Natural killer cell (primary cell): ENCODE results near the gene TULP3. TPM values are rescaled to one million over a fixed set of nuclear protein-coding genes. Genes with fewer than 3 reads are reported as not detected.

Source experiments
- ATAC-seq, 3 donors: fragments of 150-1000 bp in 2 of 3; fragments of 200-7000 bp in 1 of 3; cut with Tn5 transposase; 1 replicate in 1 of 3; 2 replicates in 2 of 3; pipeline ENCODE4 v1.10.0; 2021; ENCODE audit warnings: mild to moderate bottlenecking in 2 of 3, moderate library complexity in 2 of 3
- DNase-seq, 2 donors: peaks; one replicate each; pipeline versions ENCODE4 v3.0.0 to v3.0.0-alpha.2; 2013 to 2021; ENCODE audit warnings: mixed read lengths in 1 of 2
- H3K27ac ChIP-seq: one replicate; pipeline ENCODE4 v1.5.1; 2013; ENCODE audit warnings: mild to moderate bottlenecking, low read length
- H3K27me3 ChIP-seq: one replicate; pipeline ENCODE4 v1.6.1; 2013; ENCODE audit warnings: low read length; ENCODE audit not compliant: control insufficient read depth, insufficient read depth
- H3K36me3 ChIP-seq: one replicate; pipeline ENCODE4 v1.6.1; 2013; ENCODE audit warnings: low read length; ENCODE audit not compliant: control insufficient read depth, insufficient read depth
- H3K4me1 ChIP-seq: one replicate; pipeline ENCODE4 v1.6.1; 2013; ENCODE audit warnings: low read length; ENCODE audit not compliant: control insufficient read depth, insufficient read depth
- H3K4me3 ChIP-seq: one replicate; pipeline ENCODE4 v1.5.1; 2013; ENCODE audit warnings: low read length
- H3K9me3 ChIP-seq: one replicate; pipeline ENCODE4 v1.6.1; 2013; ENCODE audit warnings: low read length; ENCODE audit not compliant: control insufficient read depth, insufficient read depth
- H3K27ac Mint-ChIP-seq, 2 donors: one replicate each; pipeline ENCODE4 v1.8.0; 2022; ENCODE audit warnings: mild to moderate bottlenecking in 2 of 2, mixed read lengths in 2 of 2, moderate library complexity in 1 of 2
- H3K27me3 Mint-ChIP-seq, 2 donors: one replicate each; pipeline ENCODE4 v1.8.0; 2022; ENCODE audit warnings: low read depth in 2 of 2, mixed read lengths in 2 of 2
- H3K36me3 Mint-ChIP-seq: one replicate; pipeline ENCODE4 v1.8.0; 2022; ENCODE audit warnings: mixed read lengths
- H3K4me1 Mint-ChIP-seq, 2 donors: one replicate each; pipeline ENCODE4 v1.8.0; 2022; ENCODE audit warnings: mixed read lengths in 2 of 2
- H3K4me3 Mint-ChIP-seq: one replicate; pipeline ENCODE4 v1.8.0; 2022; ENCODE audit warnings: mild to moderate bottlenecking, moderate library complexity, mixed read lengths
- H3K9me3 Mint-ChIP-seq, 2 donors: one replicate each; pipeline ENCODE4 v1.8.0; 2022; ENCODE audit warnings: mixed read lengths in 2 of 2
- CTCF ChIP-seq: fragments of 200-600 bp; IDR thresholded peaks from one replicate; pipeline ENCODE4 v1.8.0; 2022; ENCODE audit warnings: antibody characterized with exemption
- WGBS: methylation state at CpG from one replicate; pipeline ENCODE4 v1.1.7; 2013; ENCODE audit warnings: missing lambda C conversion rate; ENCODE audit not compliant: insufficient coverage; 5-methylcytosine and 5-hydroxymethylcytosine counted together
- intact Hi-C: fragments of 100-400 bp; cut with micrococcal nuclease; formaldehyde crosslinking; loops from one replicate; pipeline ENCODE4 v1.14.2; 2022
- total RNA-seq, 4 donors: library from RNA; stranded (reverse); fragments of 120-200 nt in 1 of 4; gene quantifications; one replicate each; pipeline versions ENCODE4 v1.2.3 to v1.2.4, GENCODE V29; 2013 to 2022

TULP3 gene
- total RNA-seq: 1 to 10 TPM; 5.1 to 8.7 (median 6.2) TPM
- total RNA-seq (2013): 7.6 TPM

DNA sequence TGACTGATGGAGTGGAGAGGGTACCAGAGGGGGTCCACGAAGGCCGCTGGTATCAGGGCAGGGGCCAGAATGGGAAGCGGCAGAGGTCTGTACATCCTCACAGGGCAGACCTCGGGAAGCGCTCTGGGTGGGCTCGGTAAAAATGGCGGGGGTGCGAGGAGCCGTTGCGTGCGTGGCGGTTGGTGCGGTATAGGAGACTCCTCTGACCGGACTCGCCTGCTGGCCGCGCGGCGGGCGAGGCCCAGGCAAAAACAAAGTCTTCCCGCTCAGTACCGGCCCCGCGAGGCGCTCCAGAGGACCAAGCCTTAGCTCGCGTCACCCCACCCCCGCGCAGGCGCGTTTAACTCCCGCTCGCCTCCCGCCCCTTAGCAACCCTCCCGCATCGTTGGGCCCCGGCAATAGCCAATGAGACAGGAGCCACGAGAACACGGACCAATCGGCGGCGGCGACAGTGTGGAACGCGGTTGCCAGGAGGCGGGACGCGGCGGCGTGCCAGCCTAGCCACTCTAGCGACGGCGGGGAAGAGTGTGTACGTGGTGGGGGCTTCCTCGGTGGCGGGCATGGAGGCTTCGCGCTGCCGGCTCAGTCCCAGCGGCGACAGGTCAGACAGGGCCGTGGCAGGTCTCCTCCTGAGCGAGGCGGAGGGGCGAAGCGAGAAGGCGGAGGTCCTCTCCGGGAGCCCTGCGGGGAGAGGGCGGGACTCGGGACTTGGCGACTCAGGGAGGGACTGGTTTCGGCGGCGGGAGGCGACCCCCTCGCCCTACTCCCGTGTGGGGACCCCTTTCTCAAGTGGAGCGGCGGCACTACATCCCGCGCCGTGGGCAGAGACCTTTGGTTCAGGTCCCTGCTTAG is at the start of gene TULP3:
TSS of gene TULP3 (plus strand) at position 504 of the 852 bp plus-strand sequence. CDS start at position 561, 57 bp downstream.
- Mint-ChIP-seq H3K27ac (peak within 1 kb of the TSS; percentile 89 to 95), H3K36me3 (no peaks in the 10 kb centered on the region), H3K4me3 (peak within 1 kb of the TSS; percentile 94), H3K9me3 (no peaks in the 10 kb centered on the region), H3K4me1 (peaks cover 16 to 24% of the 10 kb centered on the region in 2 donors), H3K27me3 (no peaks in the 10 kb centered on the region)
- TF ChIP-seq CTCF: no peak
- ATAC-seq (peak; percentile 95 to 99 (median 96)), DNase-seq (peak; percentile 98 to 99)
- intact Hi-C loops: loop anchor here (1.0 to 2.0 kb wide), 3 partner anchors 14 to 200 kb away; partner anchors contain the start of genes FOXM1, ITFG2 and RHNO1
- peak within 1 kb of the TSS; percentile 77 for H3K27ac ChIP-seq
- H3K9me3 ChIP-seq: no peaks in the 10 kb centered on the region
- H3K36me3 ChIP-seq: peaks cover 3% of the 10 kb centered on the region
- peak within 1 kb of the TSS; percentile 80 for H3K4me3 ChIP-seq
- no peaks in the 10 kb centered on the region for H3K27me3 ChIP-seq
- peaks cover 17% of the 10 kb centered on the region for H3K4me1 ChIP-seq
- WGBS: under 1% methylated on average over 83 of the region's 83 CpGs

DNA sequence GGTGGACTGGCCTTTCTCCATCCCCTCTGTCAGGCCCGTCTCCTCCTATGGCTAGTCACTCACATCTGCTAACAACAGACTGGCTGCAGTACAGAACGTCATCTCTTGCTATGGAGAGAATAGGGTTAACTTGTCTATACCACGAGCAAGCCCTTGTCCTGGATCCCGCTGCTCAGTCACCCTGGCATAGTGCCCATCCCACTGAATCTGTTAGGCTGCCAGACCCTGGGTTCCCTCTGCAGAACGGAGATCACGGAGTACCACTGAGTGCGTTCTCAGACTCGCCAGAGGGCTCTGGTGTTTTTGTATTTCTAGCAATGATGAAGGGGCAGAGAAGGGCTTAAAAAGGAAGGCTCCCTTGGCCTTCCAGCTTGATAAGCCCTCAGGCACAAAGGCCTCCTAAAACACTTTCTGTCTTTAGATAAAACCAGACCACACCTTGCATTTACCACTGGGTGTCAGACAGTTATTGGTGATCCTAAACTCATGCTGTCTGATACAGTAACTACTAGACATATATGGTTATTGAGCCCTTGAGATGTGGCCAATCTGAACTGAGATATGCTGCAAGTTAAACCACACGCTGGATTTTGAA is 49.5 kb upstream of the TULP3 start:
- DNase-seq (no peak), ATAC-seq (no peak)
- no peak overlapping the region for H3K4me3 ChIP-seq
- TF ChIP-seq CTCF: no peak
- peaks cover 12% of the 10 kb centered on the region for H3K36me3 ChIP-seq
- H3K27ac ChIP-seq: no peak overlapping the region
- WGBS: 88% methylated on average over 9 of the region's 9 CpGs
- Mint-ChIP-seq H3K27ac (no peak overlapping the region), H3K27me3 (no peaks in the 10 kb centered on the region), H3K9me3 (no peaks in the 10 kb centered on the region), H3K4me1 (no peaks in the 10 kb centered on the region), H3K36me3 (peaks cover 8% of the 10 kb centered on the region), H3K4me3 (no peak overlapping the region)
- no peaks in the 10 kb centered on the region for H3K27me3 ChIP-seq
- H3K9me3 ChIP-seq: no peaks in the 10 kb centered on the region
- H3K4me1 ChIP-seq: no peaks in the 10 kb centered on the region
- intact Hi-C loops: no loop called here

- Histone ChIP-seq H3K4me3 (no peak overlapping the region), H3K27me3 (no peaks in the 10 kb centered on the region), H3K9me3 (no peaks in the 10 kb centered on the region), H3K27ac (no peak overlapping the region), H3K36me3 (peaks cover 12% of the 10 kb centered on the region), H3K4me1 (no peaks in the 10 kb centered on the region)
- no peak for TF ChIP-seq CTCF
- Mint-ChIP-seq H3K4me3 (no peak overlapping the region), H3K9me3 (no peaks in the 10 kb centered on the region), H3K27me3 (no peaks in the 10 kb centered on the region), H3K36me3 (peaks cover 8% of the 10 kb centered on the region), H3K27ac (no peak overlapping the region), H3K4me1 (no peaks in the 10 kb centered on the region)
- WGBS: 92% methylated on average over 5 of the region's 5 CpGs
- ATAC-seq: no peak
- intact Hi-C loops: no loop called here
- no peak for DNase-seq
These were observed 47.7 kb upstream of the TULP3 start for GRCh38 chr12:2842948-2843347.
